A549 (cell line): ENCODE results near the gene TECTB. TPM values are rescaled to one million over a fixed set of nuclear protein-coding genes. Genes with fewer than 3 reads are reported as not detected.

Source experiments
- ATAC-seq, 2 experiments: fragments of 200-7000 bp in 1 of 2; fragments of >200 bp in 1 of 2; cut with Nextera tagmentation in 1 of 2; cut with Tn5 transposase in 1 of 2; 3 replicates each; pipeline versions ENCODE4 v1.8.0 to v1.9.1; 2018 to 2020; ENCODE audit warnings: mild to moderate bottlenecking in 1 of 2, moderate library complexity in 1 of 2
- CTCF ChIA-PET: fragments of 300-600 bp; sonication (Branson Sonifier 250); formaldehyde crosslinking; extraction: SDS; loops from one replicate; lab custom pipeline; 2021; ENCODE audit warnings: antibody characterized with exemption, inconsistent platforms; lab: Yijun Ruan, JAX
- POLR2A ChIA-PET: fragments of 350-600 bp; formaldehyde crosslinking; extraction: SDS; loops from one replicate; lab custom pipeline; 2021; ENCODE audit warnings: antibody characterized with exemption, inconsistent platforms; lab: Yijun Ruan, JAX
- DNase-seq, 2 experiments: peaks; one replicate each; pipeline versions ENCODE4 v3.0.0 to v3.0.0-alpha.2; 2011 to 2016; ENCODE audit warnings: low read depth in 1 of 2, low spot score in 1 of 2
- FAIRE-seq: peaks from 2 replicates; lab custom pipeline; 2011; peaks lifted over from hg19 to GRCh38; lab: Jason Lieb, UNC
- H3K27ac ChIP-seq, 2 experiments: fragments of >200 bp; sonication (Bioruptor Twin); formaldehyde crosslinking; 3 replicates each; pipeline ENCODE4 v1.5.1; 2016 to 2017
- H3K4me1 ChIP-seq: fragments of >200 bp; sonication (Bioruptor Twin); formaldehyde crosslinking; 3 replicates; pipeline ENCODE4 v1.6.1; 2016
- H3K4me2 ChIP-seq: fragments of >200 bp; sonication (Bioruptor Twin); formaldehyde crosslinking; 3 replicates; pipeline ENCODE4 v1.6.1; 2016
- H3K4me3 ChIP-seq: fragments of >200 bp; sonication (Bioruptor Twin); formaldehyde crosslinking; 3 replicates; pipeline ENCODE4 v1.5.1; 2016
- H3K9me3 ChIP-seq: fragments of >200 bp; sonication (Bioruptor Twin); formaldehyde crosslinking; 3 replicates; pipeline ENCODE4 v1.6.1; 2016
- BHLHE40 ChIP-seq: IDR thresholded peaks from 2 replicates; pipeline ENCODE4 v1.6.1; 2012; ENCODE audit warnings: low read depth, low read length, inconsistent platforms
- CBX2 ChIP-seq: fragments of 200-600 bp; sonication (generic); IDR thresholded peaks from 2 replicates; pipeline ENCODE4 v1.6.1; 2016; ENCODE audit warnings: low read depth, mild to moderate bottlenecking, borderline replicate concordance
- CBX8 ChIP-seq: fragments of 200-600 bp; sonication (generic); IDR thresholded peaks from 2 replicates; pipeline ENCODE4 v1.6.1; 2016
- CEBPB ChIP-seq, 2 experiments: fragments of >200 bp in 1 of 2; sonication (Bioruptor Twin) in 1 of 2; formaldehyde crosslinking in 1 of 2; IDR thresholded peaks; 2 replicates each; pipeline ENCODE4 v1.6.1; 2012 to 2016
- CHD2 ChIP-seq: fragments of 150-350 bp; IDR thresholded peaks from 2 replicates; pipeline ENCODE4 v1.6.1; 2014; ENCODE audit warnings: low read length; ENCODE audit not compliant: partially characterized antibody
- CHD4 ChIP-seq: fragments of 200-600 bp; sonication (generic); IDR thresholded peaks from 2 replicates; pipeline ENCODE4 v1.6.1; 2016; ENCODE audit warnings: antibody characterized with exemption, mild to moderate bottlenecking, borderline replicate concordance
- HDAC2 ChIP-seq: fragments of 200-600 bp; sonication (generic); IDR thresholded peaks from 2 replicates; pipeline ENCODE4 v1.6.1; 2016
- HOXA7 ChIP-seq: fragments of 250-450 bp; sonication (Bioruptor Pico); IDR thresholded peaks from 2 replicates; pipeline ENCODE4 v1.5.0; 2020; ENCODE audit warnings: mild to moderate bottlenecking, moderate library complexity
- JUN ChIP-seq, 2 experiments: fragments of >200 bp; sonication (Bioruptor Twin); formaldehyde crosslinking; IDR thresholded peaks; 2 replicates in 1 of 2; 3 replicates in 1 of 2; pipeline ENCODE4 v1.6.1; 2016 to 2017
- JUNB ChIP-seq: fragments of >200 bp; sonication (Bioruptor Twin); formaldehyde crosslinking; IDR thresholded peaks from 2 replicates; pipeline ENCODE4 v1.6.1; 2016
- MAFK ChIP-seq: fragments of 450-650 bp; IDR thresholded peaks from 2 replicates; pipeline ENCODE4 v1.6.1; 2014; ENCODE audit not compliant: partially characterized antibody
- MAZ ChIP-seq: fragments of 150-350 bp; IDR thresholded peaks from 2 replicates; pipeline ENCODE4 v1.6.1; 2014; ENCODE audit warnings: antibody characterized with exemption, low read depth, low read length, borderline replicate concordance
- NPAS2 ChIP-seq: fragments of 250-450 bp; sonication (Bioruptor Pico); IDR thresholded peaks from 2 replicates; pipeline ENCODE4 v1.8.0; 2022; ENCODE audit warnings: mild to moderate bottlenecking, moderate library complexity, borderline replicate concordance
- POLR2A ChIP-seq: IDR thresholded peaks from 2 replicates; pipeline ENCODE4 v1.6.1; 2012; ENCODE audit warnings: mild to moderate bottlenecking, low read length
- POLR2AphosphoS2 ChIP-seq: conservative IDR thresholded peaks from 2 replicates; pipeline ENCODE4 v1.6.1; 2012; ENCODE audit warnings: low read length, improper control_type of control experiment, inconsistent platforms
- RAD21 ChIP-seq, 2 experiments: fragments of >200 bp in 1 of 2; sonication (Bioruptor Twin) in 1 of 2; formaldehyde crosslinking in 1 of 2; IDR thresholded peaks in 1 of 2; conservative IDR thresholded peaks in 1 of 2; 2 replicates in 1 of 2; 3 replicates in 1 of 2; pipeline ENCODE4 v1.6.1; 2012 to 2018; ENCODE audit warnings: inconsistent platforms in 1 of 2
- RARB ChIP-seq: fragments of 250-450 bp; sonication (Bioruptor Pico); IDR thresholded peaks from 2 replicates; pipeline ENCODE4 v1.8.0; 2021; ENCODE audit warnings: mild to moderate bottlenecking, moderate library complexity
- RCOR1 ChIP-seq: fragments of 150-350 bp; IDR thresholded peaks from 2 replicates; pipeline ENCODE4 v1.6.1; 2014; ENCODE audit warnings: antibody characterized with exemption, low read length, low read depth
- RFX5 ChIP-seq: fragments of 450-650 bp; IDR thresholded peaks from 2 replicates; pipeline ENCODE4 v1.7.1; 2014; ENCODE audit warnings: antibody characterized with exemption, mild to moderate bottlenecking, moderate library complexity
- RNF2 ChIP-seq: fragments of 200-600 bp; sonication (generic); IDR thresholded peaks from 2 replicates; pipeline ENCODE4 v1.6.1; 2016; ENCODE audit warnings: low read depth, mild to moderate bottlenecking, antibody characterized with exemption, moderate library complexity, borderline replicate concordance
- SREBF2 ChIP-seq: fragments of 450-650 bp; IDR thresholded peaks from 2 replicates; pipeline ENCODE4 v1.6.1; 2014; ENCODE audit warnings: mild to moderate bottlenecking, moderate library complexity
- TP53 ChIP-seq: fragments of 250-450 bp; sonication (Bioruptor Pico); IDR thresholded peaks from 2 replicates; pipeline ENCODE4 v1.5.0; 2021; ENCODE audit warnings: mild to moderate bottlenecking, moderate library complexity
- ZFP36 ChIP-seq: fragments of 450-650 bp; IDR thresholded peaks from 2 replicates; pipeline ENCODE4 v1.6.1; 2014; ENCODE audit warnings: borderline replicate concordance; ENCODE audit not compliant: partially characterized antibody
- ZNF302 ChIP-seq: fragments of 250-450 bp; sonication (Bioruptor Pico); IDR thresholded peaks from 2 replicates; pipeline ENCODE4 v1.9.0; 2021; ENCODE audit warnings: inconsistent platforms, mild to moderate bottlenecking, moderate library complexity
- ZSCAN20 ChIP-seq: fragments of 250-450 bp; sonication (Bioruptor Pico); IDR thresholded peaks from 2 replicates; pipeline ENCODE4 v1.8.0; 2022; ENCODE audit warnings: mild to moderate bottlenecking, moderate library complexity
- WGBS: methylation state at CpG from one replicate; pipeline ENCODE4 v1.1.6; 2017; ENCODE audit errors: missing lambda C conversion rate; 5-methylcytosine and 5-hydroxymethylcytosine counted together
- polyA plus RNA-seq, 4 experiments: library from polyadenylated mRNA; depleted of rRNA in 3 of 4; stranded (reverse); fragments of >200 nt; fragmentation: RNase III in 1 of 4; extraction: RNeasy Plus Mini Kit Qiagen cat#74134 plus additional on column Dnase treatment in 1 of 4; gene quantifications; 2 replicates in 3 of 4; 3 replicates in 1 of 4; pipeline ENCODE4 v1.2.3, GENCODE V29; 2011 to 2017
- TF ChIP-seq, protein P1 (sequence below): IDR thresholded peaks from 2 replicates; pipeline ENCODE4 v1.6.1; 2012
- TF ChIP-seq, protein P2 (sequence below): fragments of 250-450 bp; sonication (Bioruptor Pico); IDR thresholded peaks from 2 replicates; pipeline ENCODE4 v1.5.0; 2020; ENCODE audit warnings: low read depth, mild to moderate bottlenecking, moderate library complexity
- TF ChIP-seq, protein P3 (sequence below): fragments of 150-350 bp; IDR thresholded peaks from 2 replicates; pipeline ENCODE4 v1.6.1; 2014; ENCODE audit warnings: low read depth, mild to moderate bottlenecking, low read length
- TF ChIP-seq, protein P4 (sequence below): IDR thresholded peaks from 2 replicates; pipeline ENCODE4 v1.6.1; 2012; ENCODE audit warnings: low read depth, borderline replicate concordance

TECTB gene
- polyA plus RNA-seq, 2 of the 4 experiments (the other 2 are of a cell fraction) = not detected

DNA sequence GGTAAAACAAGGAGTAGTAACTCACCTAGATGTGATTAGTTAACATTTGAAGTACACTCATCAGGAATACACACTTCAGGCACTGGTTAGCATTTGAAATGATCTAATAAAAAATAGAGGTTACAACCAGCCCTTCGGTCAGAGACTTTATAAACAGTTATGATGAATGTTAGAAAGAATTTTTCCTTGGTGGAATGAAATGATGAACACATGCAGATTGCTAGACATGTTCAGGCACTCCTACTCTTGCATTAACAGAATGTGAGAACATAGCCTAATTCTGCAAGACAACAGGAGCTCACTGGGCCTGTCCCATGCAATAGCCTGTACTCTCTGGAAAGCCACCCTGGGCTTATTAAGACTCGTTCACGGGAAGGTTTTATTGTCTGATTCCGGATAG, 47.3 kb upstream of the TECTB start:
- CTCF ChIA-PET = interaction anchor here (0.6 kb wide), 1 partner anchor 1039 kb away, joined by 3 read pairs; no protein-coding TSS in a partner anchor
- TF ChIP-seq CBX2 (no peak), POLR2A (no peak), HOXA7 (no peak), RNF2 (no peak), BHLHE40 (no peak), ZNF302 (CRISPR knock-in tag) (no peak), RCOR1 (no peak), RAD21 (conservative IDR thresholded peaks at IDR 0.05 in 1 of 2, IDR thresholded peaks at IDR 0.05 in 1 of 2) (no peak), TP53 (CRISPR knock-in tag) (no peak), SREBF2 (no peak), CHD2 (no peak), ZFP36 (no peak)
- TF ChIP-seq, protein P1, sequence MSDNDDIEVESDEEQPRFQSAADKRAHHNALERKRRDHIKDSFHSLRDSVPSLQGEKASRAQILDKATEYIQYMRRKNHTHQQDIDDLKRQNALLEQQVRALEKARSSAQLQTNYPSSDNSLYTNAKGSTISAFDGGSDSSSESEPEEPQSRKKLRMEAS = no peak
- no peak for DNase-seq
- H3K9me3 ChIP-seq = no peaks in the 10 kb centered on the region
- POLR2A ChIA-PET = no interaction called here
- H3K27ac ChIP-seq = no peak overlapping the region
- FAIRE-seq = no peak
- no peak overlapping the region for H3K4me3 ChIP-seq
- no peak for ATAC-seq
- WGBS = 6% methylated on average over 4 of the region's 4 CpGs
- no peaks in the 10 kb centered on the region for H3K4me1 ChIP-seq
- no peak overlapping the region for H3K4me2 ChIP-seq

DNA sequence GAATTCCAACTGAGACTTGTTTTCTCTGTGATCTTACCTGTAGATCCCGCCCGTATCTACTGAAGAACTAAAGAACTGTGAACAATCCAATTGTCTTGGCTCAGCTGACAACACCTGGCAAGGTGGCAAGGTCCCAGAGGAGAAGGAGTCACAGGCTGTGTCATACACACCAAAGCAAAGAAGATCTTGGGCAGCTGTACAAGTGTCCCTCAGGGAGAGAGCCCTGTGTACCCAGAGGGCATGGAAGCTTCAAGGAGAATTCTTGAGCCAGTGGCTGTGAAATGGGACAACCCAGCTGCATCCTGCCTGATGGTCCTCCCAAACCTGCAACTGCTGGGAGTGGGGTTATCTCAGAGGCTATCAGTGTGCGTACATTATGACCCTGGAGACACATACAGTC, 46.7 kb upstream of the TECTB start:
- Histone ChIP-seq H3K4me2 (no peak overlapping the region), H3K27ac (no peak overlapping the region), H3K4me1 (no peaks in the 10 kb centered on the region), H3K4me3 (no peak overlapping the region), H3K9me3 (no peaks in the 10 kb centered on the region)
- WGBS = 36% methylated on average over 3 of the region's 3 CpGs
- TF ChIP-seq RARB (no peak), NPAS2 (no peak), CEBPB (IDR thresholded peaks at IDR 0.05) (no peak), MAFK (no peak), BHLHE40 (no peak), CBX8 (no peak), POLR2AphosphoS2 (no peak), ZFP36 (no peak), RAD21 (conservative IDR thresholded peaks at IDR 0.05 in 1 of 2, IDR thresholded peaks at IDR 0.05 in 1 of 2) (no peak), MAZ (no peak), JUN (IDR thresholded peaks at IDR 0.05) (no peak), JUNB (no peak), CHD4 (no peak), CBX2 (no peak), RFX5 (no peak), ZSCAN20 (CRISPR knock-in tag) (no peak), HDAC2 (no peak)
- TF ChIP-seq, protein P2, sequence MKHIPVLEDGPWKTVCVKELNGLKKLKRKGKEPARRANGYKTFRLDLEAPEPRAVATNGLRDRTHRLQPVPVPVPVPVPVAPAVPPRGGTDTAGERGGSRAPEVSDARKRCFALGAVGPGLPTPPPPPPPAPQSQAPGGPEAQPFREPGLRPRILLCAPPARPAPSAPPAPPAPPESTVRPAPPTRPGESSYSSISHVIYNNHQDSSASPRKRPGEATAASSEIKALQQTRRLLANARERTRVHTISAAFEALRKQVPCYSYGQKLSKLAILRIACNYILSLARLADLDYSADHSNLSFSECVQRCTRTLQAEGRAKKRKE = no peak
- TF ChIP-seq, protein P3, sequence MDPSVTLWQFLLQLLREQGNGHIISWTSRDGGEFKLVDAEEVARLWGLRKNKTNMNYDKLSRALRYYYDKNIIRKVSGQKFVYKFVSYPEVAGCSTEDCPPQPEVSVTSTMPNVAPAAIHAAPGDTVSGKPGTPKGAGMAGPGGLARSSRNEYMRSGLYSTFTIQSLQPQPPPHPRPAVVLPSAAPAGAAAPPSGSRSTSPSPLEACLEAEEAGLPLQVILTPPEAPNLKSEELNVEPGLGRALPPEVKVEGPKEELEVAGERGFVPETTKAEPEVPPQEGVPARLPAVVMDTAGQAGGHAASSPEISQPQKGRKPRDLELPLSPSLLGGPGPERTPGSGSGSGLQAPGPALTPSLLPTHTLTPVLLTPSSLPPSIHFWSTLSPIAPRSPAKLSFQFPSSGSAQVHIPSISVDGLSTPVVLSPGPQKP = no peak
- TF ChIP-seq, protein P4, sequence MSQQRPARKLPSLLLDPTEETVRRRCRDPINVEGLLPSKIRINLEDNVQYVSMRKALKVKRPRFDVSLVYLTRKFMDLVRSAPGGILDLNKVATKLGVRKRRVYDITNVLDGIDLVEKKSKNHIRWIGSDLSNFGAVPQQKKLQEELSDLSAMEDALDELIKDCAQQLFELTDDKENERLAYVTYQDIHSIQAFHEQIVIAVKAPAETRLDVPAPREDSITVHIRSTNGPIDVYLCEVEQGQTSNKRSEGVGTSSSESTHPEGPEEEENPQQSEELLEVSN = no peak
- DNase-seq = no peak
- ChIA-PET CTCF (no interaction called here), POLR2A (interaction anchor here (0.9 kb wide), 1 partner anchor 53 kb away, joined by 3 read pairs; the partner anchor contains the start of gene GPAM)
- no peak for FAIRE-seq
- no peak for ATAC-seq
